ENCODE data around the gene GIMAP7.
"Not testable (repeated sequence)": the region's sequence is repeated elsewhere in the genome, so short reads cannot be mapped to it uniquely, and the experiment has no call there.

GIMAP7 gene

DNA sequence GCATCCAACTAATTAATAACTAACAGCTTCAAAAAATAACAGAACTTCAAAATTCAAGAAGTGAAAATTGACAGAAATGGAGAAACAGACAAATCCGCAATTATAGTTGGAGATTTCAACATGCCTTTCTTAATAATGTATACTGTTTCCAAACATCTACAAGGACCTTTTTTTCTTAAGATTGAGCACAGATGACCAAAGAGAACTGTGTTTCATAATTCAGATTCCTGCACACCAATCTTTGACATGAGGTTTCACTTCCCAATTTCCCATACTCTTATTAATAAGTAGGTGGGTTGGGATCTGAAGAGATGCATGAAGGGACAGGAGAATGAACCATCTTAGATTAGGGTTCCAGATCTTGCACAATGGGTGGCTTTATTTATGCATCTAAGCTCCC is 24.9 kb upstream of the GIMAP7 start:
- H3K27ac ChIP-seq = no peak overlapping the region
- TF ChIP-seq, protein P1, sequence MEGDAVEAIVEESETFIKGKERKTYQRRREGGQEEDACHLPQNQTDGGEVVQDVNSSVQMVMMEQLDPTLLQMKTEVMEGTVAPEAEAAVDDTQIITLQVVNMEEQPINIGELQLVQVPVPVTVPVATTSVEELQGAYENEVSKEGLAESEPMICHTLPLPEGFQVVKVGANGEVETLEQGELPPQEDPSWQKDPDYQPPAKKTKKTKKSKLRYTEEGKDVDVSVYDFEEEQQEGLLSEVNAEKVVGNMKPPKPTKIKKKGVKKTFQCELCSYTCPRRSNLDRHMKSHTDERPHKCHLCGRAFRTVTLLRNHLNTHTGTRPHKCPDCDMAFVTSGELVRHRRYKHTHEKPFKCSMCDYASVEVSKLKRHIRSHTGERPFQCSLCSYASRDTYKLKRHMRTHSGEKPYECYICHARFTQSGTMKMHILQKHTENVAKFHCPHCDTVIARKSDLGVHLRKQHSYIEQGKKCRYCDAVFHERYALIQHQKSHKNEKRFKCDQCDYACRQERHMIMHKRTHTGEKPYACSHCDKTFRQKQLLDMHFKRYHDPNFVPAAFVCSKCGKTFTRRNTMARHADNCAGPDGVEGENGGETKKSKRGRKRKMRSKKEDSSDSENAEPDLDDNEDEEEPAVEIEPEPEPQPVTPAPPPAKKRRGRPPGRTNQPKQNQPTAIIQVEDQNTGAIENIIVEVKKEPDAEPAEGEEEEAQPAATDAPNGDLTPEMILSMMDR (conservative IDR thresholded peaks at IDR 0.05) = no peak

DNA sequence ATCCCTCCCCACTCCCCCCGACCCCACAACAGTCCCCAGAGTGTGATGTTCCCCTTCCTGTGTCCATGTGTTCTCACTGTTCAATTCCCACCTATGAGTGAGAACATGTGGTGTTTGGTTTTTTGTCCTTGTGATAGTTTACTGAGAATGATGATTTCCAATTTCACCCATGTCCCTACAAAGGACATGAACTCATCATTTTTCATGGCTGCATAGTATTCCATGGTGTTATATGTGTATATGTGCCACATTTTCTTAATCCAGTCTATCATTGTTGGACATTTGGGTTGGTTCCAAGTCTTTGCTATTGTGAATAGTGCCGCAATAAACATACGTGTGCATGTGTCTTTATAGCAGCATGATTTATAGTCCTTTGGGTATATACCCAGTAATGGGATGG is 21.2 kb upstream of the GIMAP7 start:
- H3K27ac ChIP-seq = not testable (repeated sequence)

DNA sequence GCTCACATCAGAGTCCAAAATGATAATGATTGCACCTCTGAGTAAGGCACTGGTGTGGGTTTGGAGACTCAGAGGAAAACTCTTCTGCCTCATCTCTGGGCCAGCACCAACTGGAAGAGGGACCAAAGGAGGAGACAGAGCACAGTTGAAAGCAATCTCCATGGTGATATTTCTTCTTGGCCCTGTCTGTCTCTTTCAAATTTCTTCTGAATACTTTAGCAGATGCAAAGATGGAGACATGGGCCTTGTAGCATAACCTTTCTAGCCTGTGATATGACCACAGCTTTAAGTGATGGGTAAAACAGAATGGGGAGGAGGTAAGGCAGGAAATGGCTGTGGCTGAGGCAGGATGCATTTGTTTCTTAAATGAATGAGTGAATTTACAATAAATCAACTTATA is 12.2 kb upstream of the GIMAP7 start:
- TF ChIP-seq, protein P1 (conservative IDR thresholded peaks at IDR 0.05) = no peak
- H3K27ac ChIP-seq = no peak overlapping the region

DNA sequence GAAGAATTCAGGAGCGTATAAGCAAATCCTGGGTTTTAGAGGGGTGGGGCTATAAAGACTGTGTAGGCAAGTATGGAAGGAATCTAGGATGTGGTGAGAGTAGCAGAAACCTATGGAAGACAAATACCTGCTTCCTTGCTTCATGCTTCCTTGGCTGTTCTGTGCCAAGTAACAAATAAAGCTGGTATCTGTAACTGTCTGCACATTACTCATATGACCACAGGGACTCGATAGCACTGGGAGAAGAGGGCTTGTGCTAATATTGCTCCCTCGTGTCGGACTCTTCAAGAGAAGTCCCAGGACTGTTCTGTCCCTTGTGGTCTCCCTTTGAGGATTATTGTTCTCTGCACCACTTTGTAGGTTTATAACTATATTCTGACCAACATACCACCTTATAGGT is 11.5 kb upstream of the GIMAP7 start:
- TF ChIP-seq, protein P1 (conservative IDR thresholded peaks at IDR 0.05) = no peak
- H3K27ac ChIP-seq = no peak overlapping the region

DNA sequence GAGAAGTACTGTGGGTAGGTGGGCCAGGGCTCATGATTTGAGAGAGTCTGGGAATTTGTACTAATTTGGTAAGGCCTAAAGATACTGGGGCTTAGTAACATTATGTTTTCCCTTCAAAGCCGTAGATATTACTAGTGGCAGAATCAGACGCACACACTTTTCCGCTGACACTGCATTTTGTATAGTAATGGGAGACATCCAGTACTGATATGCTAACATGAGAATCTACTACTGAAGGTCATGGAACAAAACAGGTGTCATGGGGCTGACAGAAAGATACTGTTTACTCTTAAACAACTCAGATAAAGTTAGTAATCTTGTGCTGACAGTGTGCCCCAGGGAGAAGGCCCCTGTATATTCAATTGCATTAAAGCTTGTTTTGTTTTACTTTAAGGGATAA is 11.1 kb upstream of the GIMAP7 start:
- H3K27ac ChIP-seq = no peak overlapping the region
- TF ChIP-seq, protein P1 (conservative IDR thresholded peaks at IDR 0.05) = no peak

DNA sequence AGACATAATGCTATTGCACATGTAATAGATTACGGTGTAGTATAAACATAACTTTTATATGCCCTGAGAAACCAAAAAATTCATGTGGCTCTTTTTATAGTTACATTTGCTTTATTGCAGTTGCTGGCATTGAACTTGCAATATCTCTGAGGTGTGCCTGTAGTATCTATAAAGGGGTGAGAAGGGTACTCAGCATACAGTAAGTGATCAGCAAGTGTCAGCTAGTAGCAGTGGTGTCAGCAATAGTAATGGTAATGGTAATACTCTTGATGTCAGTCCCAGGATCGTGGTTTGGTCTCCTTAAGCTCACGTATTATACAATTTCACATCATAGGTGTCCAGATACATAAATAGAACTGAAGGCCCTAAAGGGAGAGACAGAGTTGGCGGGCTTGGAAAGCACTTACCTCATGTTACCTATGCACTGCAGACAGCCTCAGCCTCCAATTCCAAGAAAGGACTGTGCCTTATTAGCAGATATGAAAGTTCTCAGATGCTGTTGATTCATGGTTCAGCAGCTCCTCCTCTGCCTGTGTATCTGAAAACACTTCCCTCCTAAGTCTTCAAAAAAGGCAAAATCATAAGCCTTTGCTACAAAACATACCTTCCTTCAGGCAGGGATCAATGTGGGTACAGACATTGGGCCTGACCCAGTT is 6.6 kb upstream of the GIMAP7 start:
- TF ChIP-seq, protein P1 (conservative IDR thresholded peaks at IDR 0.05) = no peak
- no peak overlapping the region for H3K27ac ChIP-seq

DNA sequence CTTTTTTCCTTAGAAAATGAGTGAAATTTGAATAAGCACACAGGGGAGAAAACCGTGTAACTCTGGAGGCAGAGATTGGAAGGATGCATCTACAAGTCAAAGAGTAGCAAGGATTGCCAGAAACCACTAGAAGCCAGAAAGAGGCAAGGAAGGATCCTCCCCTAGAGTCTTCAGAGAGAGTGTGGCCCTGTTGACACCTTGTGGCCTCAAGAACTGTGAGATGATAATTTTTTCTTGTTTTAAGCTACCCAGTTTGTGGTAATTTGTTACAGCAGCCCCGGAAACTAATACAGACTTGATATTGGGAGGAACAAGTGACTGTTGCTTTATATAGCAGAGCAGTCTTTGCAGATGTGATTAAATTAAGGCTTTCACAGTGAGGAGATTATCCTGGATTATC is 3.6 kb upstream of the GIMAP7 start:
- no peak overlapping the region for H3K27ac ChIP-seq
- TF ChIP-seq, protein P1 (conservative IDR thresholded peaks at IDR 0.05) = no peak

DNA sequence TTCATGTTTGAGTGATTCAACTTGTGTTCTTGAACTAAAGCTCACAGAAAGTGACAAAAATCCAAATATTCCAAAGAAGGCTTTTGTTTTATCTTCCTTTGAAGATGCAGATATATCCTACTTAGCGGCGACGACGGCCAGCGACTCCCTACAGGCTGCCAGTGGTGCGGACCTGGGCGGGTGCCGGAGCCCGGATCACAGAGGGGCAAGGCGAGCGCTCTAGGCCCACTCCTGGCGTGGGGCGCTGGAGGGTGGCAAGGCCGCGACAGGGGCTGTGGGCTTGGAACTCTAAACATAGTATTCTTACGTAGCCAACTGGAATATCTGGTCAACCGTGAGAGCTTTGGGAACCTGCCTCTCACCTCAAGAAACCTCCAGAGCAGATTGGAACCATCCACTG is 914 bp upstream of the GIMAP7 start:
- H3K27ac ChIP-seq = no peak overlapping the region
- TF ChIP-seq, protein P1 (conservative IDR thresholded peaks at IDR 0.05) = no peak
